Panc1 (cell line): ENCODE measurements around the gene RGS12. TPM values are rescaled to one million over a fixed set of nuclear protein-coding genes. Genes with fewer than 3 reads are reported as not detected.

Source experiments
- ATAC-seq: fragments of 200-7000 bp; cut with Tn5 transposase; 2 replicates; pipeline ENCODE4 v1.9.1; 2020; ENCODE audit warnings: mild to moderate bottlenecking, moderate library complexity
- Bru-seq: library from RNA; stranded (reverse); fragments of 400-500 nt; gene quantifications from one replicate; lab custom pipeline; 2021; lab: Mats Ljungman, UMichigan
- BruChase-seq, 2 experiments: library from RNA; stranded (reverse); fragments of 400-500 nt; gene quantifications; one replicate each; lab custom pipeline; 2021; lab: Mats Ljungman, UMichigan
- BruUV-seq: library from RNA; stranded (reverse); fragments of 400-500 nt; replicated peaks from 2 replicates; lab custom pipeline; 2021; lab: Mats Ljungman, UMichigan
- CTCF ChIA-PET: fragments of 300-600 bp; sonication (Branson Sonifier 250); formaldehyde crosslinking; loops from one replicate; lab custom pipeline; 2022; ENCODE audit warnings: antibody characterized with exemption; lab: Charles Lee
- POLR2A ChIA-PET: fragments of 300-600 bp; sonication (Branson Sonifier 250); formaldehyde crosslinking; loops from one replicate; lab custom pipeline; 2022; ENCODE audit warnings: antibody characterized with exemption; lab: Charles Lee
- DNase-seq: peaks from one replicate; pipeline ENCODE4 v3.0.0-alpha.2; 2010; ENCODE audit warnings: low read depth, low spot score
- H3K27ac ChIP-seq: 2 replicates; pipeline ENCODE4 v1.5.1; 2011; ENCODE audit warnings: mild to moderate bottlenecking, low read length, inconsistent platforms
- H3K27me3 ChIP-seq: fragments of 200-500 bp; sonication (Bioruptor generic); 2 replicates; pipeline ENCODE4 v1.6.0; 2014; ENCODE audit warnings: low read length, inconsistent platforms; ENCODE audit not compliant: control insufficient read depth, insufficient read depth
- H3K36me3 ChIP-seq: fragments of 200-500 bp; sonication (Bioruptor generic); 2 replicates; pipeline ENCODE4 v1.5.1; 2014; ENCODE audit warnings: inconsistent platforms, mild to moderate bottlenecking, low read length, moderate library complexity; ENCODE audit not compliant: control insufficient read depth, insufficient read depth
- H3K4me1 ChIP-seq: 2 replicates; pipeline ENCODE4 v1.5.1; 2011; ENCODE audit warnings: inconsistent platforms, mild to moderate bottlenecking, low read length, moderate library complexity; ENCODE audit not compliant: control insufficient read depth, insufficient read depth
- H3K4me3 ChIP-seq, 2 experiments: 2 replicates each; pipeline ENCODE4 v1.5.1; 2011 to 2012; ENCODE audit warnings: low read depth in 2 of 2, low read length in 2 of 2, mild to moderate bottlenecking in 2 of 2, inconsistent platforms in 1 of 2, moderate library complexity in 1 of 2
- H3K9me3 ChIP-seq: fragments of 200-500 bp; sonication (Bioruptor generic); 2 replicates; pipeline ENCODE4 v1.5.1; 2014; ENCODE audit warnings: low read depth, mild to moderate bottlenecking, inconsistent platforms, low read length, moderate library complexity; ENCODE audit not compliant: control insufficient read depth, insufficient read depth
- POLR2AphosphoS5 ChIP-seq: IDR thresholded peaks from 2 replicates; pipeline ENCODE4 v1.6.1; 2012; ENCODE audit warnings: mild to moderate bottlenecking, low read depth, low read length, moderate library complexity
- SIN3A ChIP-seq: IDR thresholded peaks from 2 replicates; pipeline ENCODE4 v1.6.1; 2012; ENCODE audit warnings: low read depth, mild to moderate bottlenecking, low read length, moderate library complexity, borderline replicate concordance; ENCODE audit not compliant: insufficient read depth
- TCF7L2 ChIP-seq: IDR thresholded peaks from 2 replicates; pipeline ENCODE4 v1.6.1; 2011; ENCODE audit warnings: mild to moderate bottlenecking, low read depth, low read length, inconsistent platforms
- in situ Hi-C: cut with HindIII; loops from 2 replicates; pipeline ENCODE4 v1.10.0; 2016; ENCODE audit warnings: low sequenced_read_pairs, low pct_unique_long_range_greater_than_20kb
- intact Hi-C: fragments of 100-400 bp; cut with micrococcal nuclease; formaldehyde crosslinking; loops from one replicate; pipeline ENCODE4 v1.10.0; 2022; ENCODE audit not compliant: unreplicated experiment
- long read RNA-seq: library from polyadenylated mRNA; unstranded; transcript quantifications from one replicate; pipeline ENCODE4 v2.0.0, GENCODE V29; 2021; ENCODE audit not compliant: unreplicated experiment
- polyA plus RNA-seq: library from polyadenylated mRNA; unstranded; fragments of >200 nt; gene quantifications from one replicate; pipeline ENCODE4 v1.2.1, GENCODE V29; 2012; ENCODE audit warnings: missing spikeins; ENCODE audit not compliant: insufficient read length
- total RNA-seq: library from RNA; stranded (reverse); gene quantifications from one replicate; pipeline ENCODE4 v1.2.1, GENCODE V29; 2021; ENCODE audit not compliant: unreplicated experiment
- TF ChIP-seq, protein P1 (sequence below), 2 experiments: IDR thresholded peaks; 2 replicates each; pipeline ENCODE4 v1.6.1; 2011 to 2012; ENCODE audit warnings: low read depth in 2 of 2, control low read depth in 1 of 2, low read length in 1 of 2, mild to moderate bottlenecking in 1 of 2, moderate library complexity in 1 of 2; ENCODE audit not compliant: insufficient read depth in 1 of 2
- TF ChIP-seq, protein P2 (sequence below): fragments of 450-650 bp; IDR thresholded peaks from 2 replicates; pipeline ENCODE4 v1.5.1; 2017; ENCODE audit warnings: mild to moderate bottlenecking

RGS12 gene, protein sequence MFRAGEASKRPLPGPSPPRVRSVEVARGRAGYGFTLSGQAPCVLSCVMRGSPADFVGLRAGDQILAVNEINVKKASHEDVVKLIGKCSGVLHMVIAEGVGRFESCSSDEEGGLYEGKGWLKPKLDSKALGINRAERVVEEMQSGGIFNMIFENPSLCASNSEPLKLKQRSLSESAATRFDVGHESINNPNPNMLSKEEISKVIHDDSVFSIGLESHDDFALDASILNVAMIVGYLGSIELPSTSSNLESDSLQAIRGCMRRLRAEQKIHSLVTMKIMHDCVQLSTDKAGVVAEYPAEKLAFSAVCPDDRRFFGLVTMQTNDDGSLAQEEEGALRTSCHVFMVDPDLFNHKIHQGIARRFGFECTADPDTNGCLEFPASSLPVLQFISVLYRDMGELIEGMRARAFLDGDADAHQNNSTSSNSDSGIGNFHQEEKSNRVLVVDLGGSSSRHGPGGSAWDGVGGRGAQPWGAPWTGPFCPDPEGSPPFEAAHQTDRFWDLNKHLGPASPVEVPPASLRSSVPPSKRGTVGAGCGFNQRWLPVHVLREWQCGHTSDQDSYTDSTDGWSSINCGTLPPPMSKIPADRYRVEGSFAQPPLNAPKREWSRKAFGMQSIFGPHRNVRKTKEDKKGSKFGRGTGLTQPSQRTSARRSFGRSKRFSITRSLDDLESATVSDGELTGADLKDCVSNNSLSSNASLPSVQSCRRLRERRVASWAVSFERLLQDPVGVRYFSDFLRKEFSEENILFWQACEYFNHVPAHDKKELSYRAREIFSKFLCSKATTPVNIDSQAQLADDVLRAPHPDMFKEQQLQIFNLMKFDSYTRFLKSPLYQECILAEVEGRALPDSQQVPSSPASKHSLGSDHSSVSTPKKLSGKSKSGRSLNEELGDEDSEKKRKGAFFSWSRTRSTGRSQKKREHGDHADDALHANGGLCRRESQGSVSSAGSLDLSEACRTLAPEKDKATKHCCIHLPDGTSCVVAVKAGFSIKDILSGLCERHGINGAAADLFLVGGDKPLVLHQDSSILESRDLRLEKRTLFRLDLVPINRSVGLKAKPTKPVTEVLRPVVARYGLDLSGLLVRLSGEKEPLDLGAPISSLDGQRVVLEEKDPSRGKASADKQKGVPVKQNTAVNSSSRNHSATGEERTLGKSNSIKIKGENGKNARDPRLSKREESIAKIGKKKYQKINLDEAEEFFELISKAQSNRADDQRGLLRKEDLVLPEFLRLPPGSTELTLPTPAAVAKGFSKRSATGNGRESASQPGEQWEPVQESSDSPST (N-terminal part only)
- total RNA-seq: 24.3 TPM
- polyA plus RNA-seq: 31.5 TPM
- percentile 61 among the genes with signal in this experiment for Bru-seq, nascent RNA
- BruChase-seq, experiment 1, labeled RNA remaining after a 2-hour chase: percentile 66 among the genes with signal in this experiment
- percentile 64 among the genes with signal in this experiment for BruChase-seq, experiment 2, labeled RNA remaining after a 6-hour chase
- long read RNA-seq, partial matches to known transcripts: 11 of 49 reads
- long read RNA-seq, other reads (novel, unspliced or antisense): 37 of 49 reads

DNA sequence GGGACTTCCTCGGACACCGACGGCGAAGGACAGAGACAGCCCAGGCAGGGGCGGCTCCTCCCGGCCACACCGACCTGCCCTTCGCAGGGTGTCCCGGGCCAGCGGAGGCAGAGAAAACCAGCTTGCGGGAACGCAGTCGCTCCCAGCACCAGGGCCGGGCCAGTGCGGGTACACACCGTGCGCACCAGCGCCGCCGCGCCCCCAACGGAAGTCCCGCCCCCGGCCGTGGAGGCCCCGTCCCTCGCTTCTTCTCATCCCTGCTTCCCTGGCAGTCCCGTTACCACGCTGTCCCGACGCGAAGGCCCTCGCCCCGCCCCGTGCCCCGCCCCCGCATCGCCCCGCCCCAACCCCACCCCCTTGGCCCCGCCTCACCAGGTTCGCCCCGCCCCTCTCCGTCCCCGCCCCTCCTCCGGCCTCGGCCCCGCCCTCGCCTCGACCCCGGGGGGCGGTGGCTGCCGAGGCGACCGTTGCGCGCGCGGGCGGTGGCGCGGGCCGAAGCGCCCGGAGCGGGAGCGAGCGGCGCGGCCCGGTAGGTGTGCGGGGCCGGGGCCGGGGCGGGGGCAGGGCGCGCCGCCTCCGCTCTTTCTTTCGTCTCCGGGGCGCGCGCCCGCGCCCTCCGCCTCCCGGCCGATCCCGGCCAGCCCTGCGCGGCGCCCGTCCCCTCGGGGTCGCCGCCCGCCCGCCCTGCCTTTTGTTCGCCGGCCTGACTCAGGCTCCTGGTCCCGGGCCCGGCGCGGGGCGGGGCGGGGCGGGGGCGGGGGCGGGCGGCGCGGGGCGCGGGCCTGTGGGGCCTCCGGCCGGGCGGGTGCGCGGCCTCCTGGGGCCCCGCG lies at the start of gene RGS12:
Gene RGS12, plus strand, starts transcription at position 451 of the 830 bp plus-strand sequence. CDS start 23,150 bp downstream, outside the sequence.
- no TSS peak for BruUV-seq

DNA sequence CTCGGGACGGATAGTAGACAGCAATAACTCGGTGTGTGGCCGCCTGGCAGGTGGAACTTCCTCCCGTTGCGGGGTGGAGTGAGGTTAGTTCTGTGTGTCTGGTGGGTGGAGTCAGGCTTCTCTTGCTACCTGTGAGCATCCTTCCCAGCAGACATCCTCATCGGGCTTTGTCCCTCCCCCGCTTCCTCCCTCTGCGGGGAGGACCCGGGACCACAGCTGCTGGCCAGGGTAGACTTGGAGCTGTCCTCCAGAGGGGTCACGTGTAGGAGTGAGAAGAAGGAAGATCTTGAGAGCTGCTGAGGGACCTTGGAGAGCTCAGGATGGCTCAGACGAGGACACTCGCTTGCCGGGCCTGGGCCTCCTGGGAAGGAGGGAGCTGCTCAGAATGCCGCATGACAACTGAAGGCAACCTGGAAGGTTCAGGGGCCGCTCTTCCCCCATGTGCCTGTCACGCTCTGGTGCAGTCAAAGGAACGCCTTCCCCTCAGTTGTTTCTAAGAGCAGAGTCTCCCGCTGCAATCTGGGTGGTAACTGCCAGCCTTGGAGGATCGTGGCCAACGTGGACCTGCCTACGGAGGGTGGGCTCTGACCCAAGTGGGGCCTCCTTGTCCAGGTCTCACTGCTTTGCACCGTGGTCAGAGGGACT lies 49.6 kb upstream of the RGS12 start:
- intact Hi-C loops (no loop called here), in situ Hi-C loops (no loop called here)
- Histone ChIP-seq H3K9me3 (no peaks in the 10 kb centered on the region), H3K36me3 (no peaks in the 10 kb centered on the region), H3K27me3 (no peaks in the 10 kb centered on the region), H3K4me1 (no peaks in the 10 kb centered on the region), H3K27ac (no peak overlapping the region), H3K4me3 (no peak overlapping the region)
- ATAC-seq (no peak), DNase-seq (no peak)
- ChIA-PET POLR2A (no interaction called here), CTCF (no interaction called here)
- TF ChIP-seq, protein P1, sequence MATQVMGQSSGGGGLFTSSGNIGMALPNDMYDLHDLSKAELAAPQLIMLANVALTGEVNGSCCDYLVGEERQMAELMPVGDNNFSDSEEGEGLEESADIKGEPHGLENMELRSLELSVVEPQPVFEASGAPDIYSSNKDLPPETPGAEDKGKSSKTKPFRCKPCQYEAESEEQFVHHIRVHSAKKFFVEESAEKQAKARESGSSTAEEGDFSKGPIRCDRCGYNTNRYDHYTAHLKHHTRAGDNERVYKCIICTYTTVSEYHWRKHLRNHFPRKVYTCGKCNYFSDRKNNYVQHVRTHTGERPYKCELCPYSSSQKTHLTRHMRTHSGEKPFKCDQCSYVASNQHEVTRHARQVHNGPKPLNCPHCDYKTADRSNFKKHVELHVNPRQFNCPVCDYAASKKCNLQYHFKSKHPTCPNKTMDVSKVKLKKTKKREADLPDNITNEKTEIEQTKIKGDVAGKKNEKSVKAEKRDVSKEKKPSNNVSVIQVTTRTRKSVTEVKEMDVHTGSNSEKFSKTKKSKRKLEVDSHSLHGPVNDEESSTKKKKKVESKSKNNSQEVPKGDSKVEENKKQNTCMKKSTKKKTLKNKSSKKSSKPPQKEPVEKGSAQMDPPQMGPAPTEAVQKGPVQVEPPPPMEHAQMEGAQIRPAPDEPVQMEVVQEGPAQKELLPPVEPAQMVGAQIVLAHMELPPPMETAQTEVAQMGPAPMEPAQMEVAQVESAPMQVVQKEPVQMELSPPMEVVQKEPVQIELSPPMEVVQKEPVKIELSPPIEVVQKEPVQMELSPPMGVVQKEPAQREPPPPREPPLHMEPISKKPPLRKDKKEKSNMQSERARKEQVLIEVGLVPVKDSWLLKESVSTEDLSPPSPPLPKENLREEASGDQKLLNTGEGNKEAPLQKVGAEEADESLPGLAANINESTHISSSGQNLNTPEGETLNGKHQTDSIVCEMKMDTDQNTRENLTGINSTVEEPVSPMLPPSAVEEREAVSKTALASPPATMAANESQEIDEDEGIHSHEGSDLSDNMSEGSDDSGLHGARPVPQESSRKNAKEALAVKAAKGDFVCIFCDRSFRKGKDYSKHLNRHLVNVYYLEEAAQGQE (IDR thresholded peaks at IDR 0.05; ENCODE audit: insufficient read depth in 1 of 2, low read depth in 2 of 2, low read length in 1 of 2): no peak
- TF ChIP-seq TCF7L2: no peak
- TF ChIP-seq, protein P2, sequence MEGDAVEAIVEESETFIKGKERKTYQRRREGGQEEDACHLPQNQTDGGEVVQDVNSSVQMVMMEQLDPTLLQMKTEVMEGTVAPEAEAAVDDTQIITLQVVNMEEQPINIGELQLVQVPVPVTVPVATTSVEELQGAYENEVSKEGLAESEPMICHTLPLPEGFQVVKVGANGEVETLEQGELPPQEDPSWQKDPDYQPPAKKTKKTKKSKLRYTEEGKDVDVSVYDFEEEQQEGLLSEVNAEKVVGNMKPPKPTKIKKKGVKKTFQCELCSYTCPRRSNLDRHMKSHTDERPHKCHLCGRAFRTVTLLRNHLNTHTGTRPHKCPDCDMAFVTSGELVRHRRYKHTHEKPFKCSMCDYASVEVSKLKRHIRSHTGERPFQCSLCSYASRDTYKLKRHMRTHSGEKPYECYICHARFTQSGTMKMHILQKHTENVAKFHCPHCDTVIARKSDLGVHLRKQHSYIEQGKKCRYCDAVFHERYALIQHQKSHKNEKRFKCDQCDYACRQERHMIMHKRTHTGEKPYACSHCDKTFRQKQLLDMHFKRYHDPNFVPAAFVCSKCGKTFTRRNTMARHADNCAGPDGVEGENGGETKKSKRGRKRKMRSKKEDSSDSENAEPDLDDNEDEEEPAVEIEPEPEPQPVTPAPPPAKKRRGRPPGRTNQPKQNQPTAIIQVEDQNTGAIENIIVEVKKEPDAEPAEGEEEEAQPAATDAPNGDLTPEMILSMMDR: no peak
- TF ChIP-seq POLR2AphosphoS5: no peak
- no peak for TF ChIP-seq SIN3A
- BruUV-seq: no TSS peak

More for the DNA sequence above, at the start of gene RGS12:
- in situ Hi-C loops (no loop called here), intact Hi-C loops (no loop called here)
- peak; percentile 27 for DNase-seq
- peaks cover 6% of the 10 kb centered on the region; the same call in 1 of the 2 replicates for H3K4me1 ChIP-seq
- peak within 1 kb of the TSS; percentile 86 for H3K27ac ChIP-seq
- peak within 1 kb of the TSS; percentile 69 to 71 for H3K4me3 ChIP-seq
- H3K27me3 ChIP-seq: no peaks in the 10 kb centered on the region
- no peaks in the 10 kb centered on the region; the same call in 1 of the 2 replicates for H3K36me3 ChIP-seq
- POLR2A ChIA-PET: no interaction called here
- no peaks in the 10 kb centered on the region for H3K9me3 ChIP-seq
- CTCF ChIA-PET: no interaction called here
- ATAC-seq: peak; percentile 99
- TF ChIP-seq, protein P1 (IDR thresholded peaks at IDR 0.05; ENCODE audit: insufficient read depth in 1 of 2, low read depth in 2 of 2, low read length in 1 of 2): no peak
- TF ChIP-seq SIN3A: peak; percentile 78; the same call in 1 of the 2 replicates
